WTC11 (cell line): ENCODE data around the gene KIF5A. TPM values are rescaled to one million over a fixed set of nuclear protein-coding genes. Genes with fewer than 3 reads are reported as not detected.

Experiments
- ATAC-seq: fragments of 200-7000 bp; cut with Tn5 transposase; 2 replicates; pipeline ENCODE4 v1.10.0; 2021; ENCODE audit warnings: mild to moderate bottlenecking, moderate library complexity
- CTCF ChIA-PET: fragments of 300-600 bp; sonication (Branson Sonifier 250); formaldehyde crosslinking; loops from one replicate; lab custom pipeline; 2021; ENCODE audit warnings: antibody characterized with exemption; lab: Charles Lee
- POLR2A ChIA-PET: fragments of 350-600 bp; sonication (Branson Sonifier 250); formaldehyde crosslinking; loops from one replicate; lab custom pipeline; 2021; ENCODE audit warnings: antibody characterized with exemption; lab: Charles Lee
- DNase-seq: peaks from one replicate; pipeline ENCODE4 v3.0.0; 2021; ENCODE audit warnings: low spot score
- H3K27ac Mint-ChIP-seq: 2 replicates; pipeline ENCODE4 v1.8.0; 2021; ENCODE audit warnings: mixed read lengths
- H3K27me3 Mint-ChIP-seq: 2 replicates; pipeline ENCODE4 v1.8.0; 2021; ENCODE audit warnings: low read depth, mild to moderate bottlenecking, moderate library complexity, mixed read lengths
- H3K36me3 Mint-ChIP-seq: 2 replicates; pipeline ENCODE4 v1.8.0; 2021; ENCODE audit warnings: mixed read lengths
- H3K4me1 Mint-ChIP-seq: 2 replicates; pipeline ENCODE4 v1.8.0; 2022; ENCODE audit warnings: mixed read lengths
- H3K4me3 Mint-ChIP-seq: 2 replicates; pipeline ENCODE4 v1.8.0; 2021; ENCODE audit warnings: mild to moderate bottlenecking, moderate library complexity, mixed read lengths
- H3K9me3 Mint-ChIP-seq: 2 replicates; pipeline ENCODE4 v1.8.0; 2021; ENCODE audit warnings: mixed read lengths
- ATF1 ChIP-seq: sonication (generic); formaldehyde crosslinking; IDR thresholded peaks from 2 replicates; pipeline ENCODE4 v1.8.1; 2023; ENCODE audit warnings: mild to moderate bottlenecking, moderate library complexity, missing genetic modification reagents
- FOXJ3 ChIP-seq: sonication (generic); formaldehyde crosslinking; IDR thresholded peaks from 2 replicates; pipeline ENCODE4 v1.9.0; 2021; ENCODE audit warnings: missing genetic modification reagents, mild to moderate bottlenecking, borderline replicate concordance
- GABPB1 ChIP-seq: sonication (generic); formaldehyde crosslinking; IDR thresholded peaks from 2 replicates; pipeline ENCODE4 v1.8.1; 2023; ENCODE audit warnings: mild to moderate bottlenecking, missing genetic modification reagents
- MYBL2 ChIP-seq: sonication (generic); formaldehyde crosslinking; IDR thresholded peaks from 2 replicates; pipeline ENCODE4 v1.8.1; 2023; ENCODE audit warnings: mild to moderate bottlenecking, moderate library complexity, missing genetic modification reagents
- SMAD3 ChIP-seq: sonication (generic); formaldehyde crosslinking; IDR thresholded peaks from 2 replicates; pipeline ENCODE4 v1.8.0; 2022; ENCODE audit warnings: missing genetic modification reagents, mild to moderate bottlenecking, borderline replicate concordance
- ZNF416 ChIP-seq: fragments of 250-450 bp; sonication (Bioruptor Pico); IDR thresholded peaks from 2 replicates; pipeline ENCODE4 v1.9.0; 2021; ENCODE audit warnings: mild to moderate bottlenecking, inconsistent platforms
- total RNA-seq: library from RNA; stranded (reverse); gene quantifications from 3 replicates; pipeline ENCODE4 v1.2.3, GENCODE V29; 2021
- TF ChIP-seq, protein P1 (sequence below): fragments of 250-450 bp; sonication (Bioruptor Pico); IDR thresholded peaks from 2 replicates; pipeline ENCODE4 v1.9.0; 2021; ENCODE audit warnings: mild to moderate bottlenecking
- TF ChIP-seq, protein P2 (sequence below): sonication (generic); formaldehyde crosslinking; IDR thresholded peaks from 2 replicates; pipeline ENCODE4 v1.8.1; 2022; ENCODE audit warnings: missing genetic modification reagents, borderline replicate concordance
- TF ChIP-seq, protein P3 (sequence below): sonication (generic); formaldehyde crosslinking; conservative IDR thresholded peaks from 2 replicates; pipeline ENCODE4 v1.8.1; 2023; ENCODE audit warnings: mild to moderate bottlenecking, low read depth, missing genetic modification reagents, moderate library complexity
- TF ChIP-seq, protein P4 (sequence below): sonication (generic); formaldehyde crosslinking; IDR thresholded peaks from 2 replicates; pipeline ENCODE4 v1.8.1; 2022; ENCODE audit warnings: mild to moderate bottlenecking, missing genetic modification reagents, moderate library complexity, borderline replicate concordance
- TF ChIP-seq, protein P5 (sequence below): sonication (generic); formaldehyde crosslinking; IDR thresholded peaks from 2 replicates; pipeline ENCODE4 v1.8.1; 2023; ENCODE audit warnings: mild to moderate bottlenecking, missing genetic modification reagents, moderate library complexity
- TF ChIP-seq, protein P6 (sequence below): sonication (generic); formaldehyde crosslinking; IDR thresholded peaks from 2 replicates; pipeline ENCODE4 v1.8.0; 2023; ENCODE audit warnings: missing genetic modification reagents
- TF ChIP-seq, protein P7 (sequence below): sonication (generic); formaldehyde crosslinking; IDR thresholded peaks from 2 replicates; pipeline ENCODE4 v1.8.1; 2023; ENCODE audit warnings: mild to moderate bottlenecking, moderate library complexity, missing genetic modification reagents
- TF ChIP-seq, protein P8 (sequence below): sonication (generic); formaldehyde crosslinking; IDR thresholded peaks from 2 replicates; pipeline ENCODE4 v1.8.0; 2022; ENCODE audit warnings: mild to moderate bottlenecking, missing genetic modification reagents
- TF ChIP-seq, protein P9 (sequence below): fragments of 200-600 bp; IDR thresholded peaks from 2 replicates; pipeline ENCODE4 v1.8.0; 2022; ENCODE audit warnings: antibody characterized with exemption
- TF ChIP-seq, protein P10 (sequence below): fragments of 250-450 bp; sonication (Bioruptor Pico); IDR thresholded peaks from 2 replicates; pipeline ENCODE4 v2.1.2; 2022; ENCODE audit warnings: mild to moderate bottlenecking, moderate library complexity

KIF5A gene
- total RNA-seq, 1 experiment from 2014 or later, result 16.1 TPM

DNA sequence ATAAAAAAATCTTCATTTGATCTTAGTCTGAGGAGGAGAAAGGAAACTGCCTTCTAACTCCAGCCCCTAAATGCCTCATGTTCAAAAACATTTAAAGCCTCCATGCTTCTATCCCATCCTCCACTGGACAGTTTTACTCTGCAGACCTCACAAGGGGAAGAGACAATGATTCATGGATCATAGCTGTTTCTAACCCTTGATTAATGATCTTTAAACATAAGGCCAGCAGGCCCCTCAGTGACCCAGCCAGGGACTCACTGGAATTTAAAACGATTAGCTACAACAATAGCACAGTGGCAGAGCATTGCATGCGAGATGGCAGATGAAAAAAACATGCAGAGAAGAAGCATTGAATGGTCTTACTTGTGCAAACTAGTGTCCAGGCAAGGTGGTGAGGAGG, 8.8 kb upstream of the KIF5A start (continued):
- TF ChIP-seq, protein P1, sequence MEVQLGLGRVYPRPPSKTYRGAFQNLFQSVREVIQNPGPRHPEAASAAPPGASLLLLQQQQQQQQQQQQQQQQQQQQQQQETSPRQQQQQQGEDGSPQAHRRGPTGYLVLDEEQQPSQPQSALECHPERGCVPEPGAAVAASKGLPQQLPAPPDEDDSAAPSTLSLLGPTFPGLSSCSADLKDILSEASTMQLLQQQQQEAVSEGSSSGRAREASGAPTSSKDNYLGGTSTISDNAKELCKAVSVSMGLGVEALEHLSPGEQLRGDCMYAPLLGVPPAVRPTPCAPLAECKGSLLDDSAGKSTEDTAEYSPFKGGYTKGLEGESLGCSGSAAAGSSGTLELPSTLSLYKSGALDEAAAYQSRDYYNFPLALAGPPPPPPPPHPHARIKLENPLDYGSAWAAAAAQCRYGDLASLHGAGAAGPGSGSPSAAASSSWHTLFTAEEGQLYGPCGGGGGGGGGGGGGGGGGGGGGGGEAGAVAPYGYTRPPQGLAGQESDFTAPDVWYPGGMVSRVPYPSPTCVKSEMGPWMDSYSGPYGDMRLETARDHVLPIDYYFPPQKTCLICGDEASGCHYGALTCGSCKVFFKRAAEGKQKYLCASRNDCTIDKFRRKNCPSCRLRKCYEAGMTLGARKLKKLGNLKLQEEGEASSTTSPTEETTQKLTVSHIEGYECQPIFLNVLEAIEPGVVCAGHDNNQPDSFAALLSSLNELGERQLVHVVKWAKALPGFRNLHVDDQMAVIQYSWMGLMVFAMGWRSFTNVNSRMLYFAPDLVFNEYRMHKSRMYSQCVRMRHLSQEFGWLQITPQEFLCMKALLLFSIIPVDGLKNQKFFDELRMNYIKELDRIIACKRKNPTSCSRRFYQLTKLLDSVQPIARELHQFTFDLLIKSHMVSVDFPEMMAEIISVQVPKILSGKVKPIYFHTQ (CRISPR knock-in tag), result no peak
- TF ChIP-seq, protein P2, sequence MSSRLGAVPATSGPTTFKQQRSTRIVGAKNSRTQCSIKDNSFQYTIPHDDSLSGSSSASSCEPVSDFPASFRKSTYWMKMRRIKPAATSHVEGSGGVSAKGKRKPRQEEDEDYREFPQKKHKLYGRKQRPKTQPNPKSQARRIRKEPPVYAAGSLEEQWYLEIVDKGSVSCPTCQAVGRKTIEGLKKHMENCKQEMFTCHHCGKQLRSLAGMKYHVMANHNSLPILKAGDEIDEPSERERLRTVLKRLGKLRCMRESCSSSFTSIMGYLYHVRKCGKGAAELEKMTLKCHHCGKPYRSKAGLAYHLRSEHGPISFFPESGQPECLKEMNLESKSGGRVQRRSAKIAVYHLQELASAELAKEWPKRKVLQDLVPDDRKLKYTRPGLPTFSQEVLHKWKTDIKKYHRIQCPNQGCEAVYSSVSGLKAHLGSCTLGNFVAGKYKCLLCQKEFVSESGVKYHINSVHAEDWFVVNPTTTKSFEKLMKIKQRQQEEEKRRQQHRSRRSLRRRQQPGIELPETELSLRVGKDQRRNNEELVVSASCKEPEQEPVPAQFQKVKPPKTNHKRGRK (CRISPR knock-in tag), result no peak
- TF ChIP-seq, protein P3, sequence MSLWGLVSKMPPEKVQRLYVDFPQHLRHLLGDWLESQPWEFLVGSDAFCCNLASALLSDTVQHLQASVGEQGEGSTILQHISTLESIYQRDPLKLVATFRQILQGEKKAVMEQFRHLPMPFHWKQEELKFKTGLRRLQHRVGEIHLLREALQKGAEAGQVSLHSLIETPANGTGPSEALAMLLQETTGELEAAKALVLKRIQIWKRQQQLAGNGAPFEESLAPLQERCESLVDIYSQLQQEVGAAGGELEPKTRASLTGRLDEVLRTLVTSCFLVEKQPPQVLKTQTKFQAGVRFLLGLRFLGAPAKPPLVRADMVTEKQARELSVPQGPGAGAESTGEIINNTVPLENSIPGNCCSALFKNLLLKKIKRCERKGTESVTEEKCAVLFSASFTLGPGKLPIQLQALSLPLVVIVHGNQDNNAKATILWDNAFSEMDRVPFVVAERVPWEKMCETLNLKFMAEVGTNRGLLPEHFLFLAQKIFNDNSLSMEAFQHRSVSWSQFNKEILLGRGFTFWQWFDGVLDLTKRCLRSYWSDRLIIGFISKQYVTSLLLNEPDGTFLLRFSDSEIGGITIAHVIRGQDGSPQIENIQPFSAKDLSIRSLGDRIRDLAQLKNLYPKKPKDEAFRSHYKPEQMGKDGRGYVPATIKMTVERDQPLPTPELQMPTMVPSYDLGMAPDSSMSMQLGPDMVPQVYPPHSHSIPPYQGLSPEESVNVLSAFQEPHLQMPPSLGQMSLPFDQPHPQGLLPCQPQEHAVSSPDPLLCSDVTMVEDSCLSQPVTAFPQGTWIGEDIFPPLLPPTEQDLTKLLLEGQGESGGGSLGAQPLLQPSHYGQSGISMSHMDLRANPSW, result no peak
- TF ChIP-seq MYBL2 (CRISPR knock-in tag), result no peak
- no peak for TF ChIP-seq GABPB1 (CRISPR knock-in tag)
- TF ChIP-seq, all 79 proteins: peak for 0

DNA sequence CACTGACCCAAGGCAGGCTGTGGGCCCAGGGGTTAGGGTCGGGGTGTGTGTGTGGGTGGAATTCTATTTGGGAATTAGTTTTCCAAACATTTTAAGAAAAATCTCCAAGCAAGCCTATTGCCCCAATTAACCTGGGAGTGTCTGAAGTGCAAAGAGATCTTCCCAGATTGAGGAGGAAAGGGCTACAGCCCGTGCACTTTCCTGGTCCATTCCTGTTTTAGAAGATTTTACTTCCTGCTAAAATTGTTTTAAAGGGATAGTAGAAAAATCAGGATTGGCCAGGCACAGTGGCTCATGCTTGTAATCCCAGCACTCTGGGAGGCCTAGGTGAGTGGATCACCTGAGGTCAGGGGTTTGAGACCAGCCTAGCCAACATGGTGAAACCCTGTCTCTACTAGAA, 8.1 kb upstream of the KIF5A start:
- ATAC-seq (no peak), DNase-seq (no peak)
- ChIA-PET POLR2A (no interaction called here), CTCF (interaction anchor here (1.0 kb wide), 1 partner anchor 41 kb away, joined by 4 read pairs; no protein-coding TSS in a partner anchor)
- Mint-ChIP-seq H3K27ac (no peak overlapping the region), H3K36me3 (peaks cover 9% of the 10 kb centered on the region), H3K9me3 (no peaks in the 10 kb centered on the region), H3K4me1 (peaks cover 17% of the 10 kb centered on the region), H3K4me3 (no peak overlapping the region), H3K27me3 (no peaks in the 10 kb centered on the region)
- TF ChIP-seq GABPB1 (CRISPR knock-in tag), result no peak
- TF ChIP-seq, protein P4, sequence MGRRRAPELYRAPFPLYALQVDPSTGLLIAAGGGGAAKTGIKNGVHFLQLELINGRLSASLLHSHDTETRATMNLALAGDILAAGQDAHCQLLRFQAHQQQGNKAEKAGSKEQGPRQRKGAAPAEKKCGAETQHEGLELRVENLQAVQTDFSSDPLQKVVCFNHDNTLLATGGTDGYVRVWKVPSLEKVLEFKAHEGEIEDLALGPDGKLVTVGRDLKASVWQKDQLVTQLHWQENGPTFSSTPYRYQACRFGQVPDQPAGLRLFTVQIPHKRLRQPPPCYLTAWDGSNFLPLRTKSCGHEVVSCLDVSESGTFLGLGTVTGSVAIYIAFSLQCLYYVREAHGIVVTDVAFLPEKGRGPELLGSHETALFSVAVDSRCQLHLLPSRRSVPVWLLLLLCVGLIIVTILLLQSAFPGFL, result no peak
- TF ChIP-seq, protein P5, sequence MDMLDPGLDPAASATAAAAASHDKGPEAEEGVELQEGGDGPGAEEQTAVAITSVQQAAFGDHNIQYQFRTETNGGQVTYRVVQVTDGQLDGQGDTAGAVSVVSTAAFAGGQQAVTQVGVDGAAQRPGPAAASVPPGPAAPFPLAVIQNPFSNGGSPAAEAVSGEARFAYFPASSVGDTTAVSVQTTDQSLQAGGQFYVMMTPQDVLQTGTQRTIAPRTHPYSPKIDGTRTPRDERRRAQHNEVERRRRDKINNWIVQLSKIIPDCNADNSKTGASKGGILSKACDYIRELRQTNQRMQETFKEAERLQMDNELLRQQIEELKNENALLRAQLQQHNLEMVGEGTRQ (CRISPR knock-in tag), result no peak
- TF ChIP-seq, protein P6, sequence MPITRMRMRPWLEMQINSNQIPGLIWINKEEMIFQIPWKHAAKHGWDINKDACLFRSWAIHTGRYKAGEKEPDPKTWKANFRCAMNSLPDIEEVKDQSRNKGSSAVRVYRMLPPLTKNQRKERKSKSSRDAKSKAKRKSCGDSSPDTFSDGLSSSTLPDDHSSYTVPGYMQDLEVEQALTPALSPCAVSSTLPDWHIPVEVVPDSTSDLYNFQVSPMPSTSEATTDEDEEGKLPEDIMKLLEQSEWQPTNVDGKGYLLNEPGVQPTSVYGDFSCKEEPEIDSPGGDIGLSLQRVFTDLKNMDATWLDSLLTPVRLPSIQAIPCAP, result no peak
- no peak for TF ChIP-seq FOXJ3
- TF ChIP-seq, protein P7, sequence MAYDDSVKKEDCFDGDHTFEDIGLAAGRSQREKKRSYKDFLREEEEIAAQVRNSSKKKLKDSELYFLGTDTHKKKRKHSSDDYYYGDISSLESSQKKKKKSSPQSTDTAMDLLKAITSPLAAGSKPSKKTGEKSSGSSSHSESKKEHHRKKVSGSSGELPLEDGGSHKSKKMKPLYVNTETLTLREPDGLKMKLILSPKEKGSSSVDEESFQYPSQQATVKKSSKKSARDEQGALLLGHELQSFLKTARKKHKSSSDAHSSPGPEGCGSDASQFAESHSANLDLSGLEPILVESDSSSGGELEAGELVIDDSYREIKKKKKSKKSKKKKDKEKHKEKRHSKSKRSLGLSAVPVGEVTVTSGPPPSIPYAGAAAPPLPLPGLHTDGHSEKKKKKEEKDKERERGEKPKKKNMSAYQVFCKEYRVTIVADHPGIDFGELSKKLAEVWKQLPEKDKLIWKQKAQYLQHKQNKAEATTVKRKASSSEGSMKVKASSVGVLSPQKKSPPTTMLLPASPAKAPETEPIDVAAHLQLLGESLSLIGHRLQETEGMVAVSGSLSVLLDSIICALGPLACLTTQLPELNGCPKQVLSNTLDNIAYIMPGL (CRISPR knock-in tag), result no peak
- no peak for TF ChIP-seq ATF1
- no peak for TF ChIP-seq ZNF416 (CRISPR knock-in tag)
- TF ChIP-seq, protein P8, sequence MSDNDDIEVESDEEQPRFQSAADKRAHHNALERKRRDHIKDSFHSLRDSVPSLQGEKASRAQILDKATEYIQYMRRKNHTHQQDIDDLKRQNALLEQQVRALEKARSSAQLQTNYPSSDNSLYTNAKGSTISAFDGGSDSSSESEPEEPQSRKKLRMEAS (CRISPR knock-in tag), result no peak
- TF ChIP-seq, protein P9, sequence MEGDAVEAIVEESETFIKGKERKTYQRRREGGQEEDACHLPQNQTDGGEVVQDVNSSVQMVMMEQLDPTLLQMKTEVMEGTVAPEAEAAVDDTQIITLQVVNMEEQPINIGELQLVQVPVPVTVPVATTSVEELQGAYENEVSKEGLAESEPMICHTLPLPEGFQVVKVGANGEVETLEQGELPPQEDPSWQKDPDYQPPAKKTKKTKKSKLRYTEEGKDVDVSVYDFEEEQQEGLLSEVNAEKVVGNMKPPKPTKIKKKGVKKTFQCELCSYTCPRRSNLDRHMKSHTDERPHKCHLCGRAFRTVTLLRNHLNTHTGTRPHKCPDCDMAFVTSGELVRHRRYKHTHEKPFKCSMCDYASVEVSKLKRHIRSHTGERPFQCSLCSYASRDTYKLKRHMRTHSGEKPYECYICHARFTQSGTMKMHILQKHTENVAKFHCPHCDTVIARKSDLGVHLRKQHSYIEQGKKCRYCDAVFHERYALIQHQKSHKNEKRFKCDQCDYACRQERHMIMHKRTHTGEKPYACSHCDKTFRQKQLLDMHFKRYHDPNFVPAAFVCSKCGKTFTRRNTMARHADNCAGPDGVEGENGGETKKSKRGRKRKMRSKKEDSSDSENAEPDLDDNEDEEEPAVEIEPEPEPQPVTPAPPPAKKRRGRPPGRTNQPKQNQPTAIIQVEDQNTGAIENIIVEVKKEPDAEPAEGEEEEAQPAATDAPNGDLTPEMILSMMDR, result no peak
- no peak for TF ChIP-seq SMAD3 (CRISPR knock-in tag)
- TF ChIP-seq, protein P10, sequence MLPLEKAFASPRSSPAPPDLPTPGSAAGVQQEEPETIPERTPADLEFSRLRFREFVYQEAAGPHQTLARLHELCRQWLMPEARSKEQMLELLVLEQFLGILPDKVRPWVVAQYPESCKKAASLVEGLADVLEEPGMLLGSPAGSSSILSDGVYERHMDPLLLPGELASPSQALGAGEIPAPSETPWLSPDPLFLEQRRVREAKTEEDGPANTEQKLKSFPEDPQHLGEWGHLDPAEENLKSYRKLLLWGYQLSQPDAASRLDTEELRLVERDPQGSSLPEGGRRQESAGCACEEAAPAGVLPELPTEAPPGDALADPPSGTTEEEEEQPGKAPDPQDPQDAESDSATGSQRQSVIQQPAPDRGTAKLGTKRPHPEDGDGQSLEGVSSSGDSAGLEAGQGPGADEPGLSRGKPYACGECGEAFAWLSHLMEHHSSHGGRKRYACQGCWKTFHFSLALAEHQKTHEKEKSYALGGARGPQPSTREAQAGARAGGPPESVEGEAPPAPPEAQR, result no peak
